Breast epithelium (tissue), 3 donors: ENCODE measurements around the gene GRIN2D.

ENCODE experiments used
- CTCF ChIP-seq, 3 donors: fragments of 450-650 bp; IDR thresholded peaks; one replicate each; pipeline ENCODE4 v1.5.1; 2016 to 2017; ENCODE audit warnings: antibody characterized with exemption in 3 of 3, mild to moderate bottlenecking in 3 of 3, moderate library complexity in 3 of 3
- POLR2A ChIP-seq: fragments of 450-650 bp; IDR thresholded peaks from one replicate; pipeline ENCODE4 v1.6.1; 2016; ENCODE audit warnings: antibody characterized with exemption, mild to moderate bottlenecking, moderate library complexity
- POLR2AphosphoS5 ChIP-seq, 3 donors: sonication (generic); formaldehyde crosslinking; IDR thresholded peaks; one replicate each; pipeline ENCODE4 v1.6.1; 2017; ENCODE audit warnings: antibody characterized with exemption in 3 of 3

- no peak for TF ChIP-seq CTCF (IDR thresholded peaks at IDR 0.05)
- no peak for TF ChIP-seq POLR2A
- no peak for TF ChIP-seq POLR2AphosphoS5 (IDR thresholded peaks at IDR 0.05)
Measured at GRCh38 chr19:48395499-48395898, 2.0 kb downstream of the GRIN2D start.
